IMR-90 (cell line): ENCODE measurements around the gene ISM1. TPM values are rescaled to one million over a fixed set of nuclear protein-coding genes. Genes with fewer than 3 reads are reported as not detected.

ENCODE experiments used
- polyA plus RNA-seq, 3 experiments: library from polyadenylated mRNA; depleted of rRNA; stranded (reverse); fragments of >200 nt; gene quantifications; 2 replicates each; pipeline ENCODE4 v1.2.3, GENCODE V29; 2012; ENCODE audit warnings: low replicate concordance in 1 of 3
- total RNA-seq: library from RNA; depleted of rRNA; stranded (reverse); fragments of >200 nt; gene quantifications from 2 replicates; pipeline ENCODE4 v1.2.3, GENCODE V29; 2012; rRNA removed

The ISM1 gene
- total and polyA plus RNA-seq, 2 of the 4 experiments (the other 2 are of a cell fraction), result not detected

Other genes starting within 250 kb of the ISM1 start
- gene SPTLC3, start 212.3 kb upstream of the ISM1 start, total RNA-seq, result 1.4 and 1.6 TPM in 2 replicates
- gene SPTLC3, start 212.3 kb upstream of the ISM1 start, polyA plus RNA-seq (2012; rRNA removed), result 0.44 and 0.56 TPM in 2 replicates